SK-N-SH (cell line): ENCODE measurements around the gene PAPOLB. TPM values are rescaled to one million over a fixed set of nuclear protein-coding genes. Genes with fewer than 3 reads are reported as not detected.

Experiments
- CTCF ChIA-PET: fragments of 300-600, 350-600 bp; formaldehyde crosslinking; extraction: SDS; loops from one replicate; lab custom pipeline; 2021; lab: Yijun Ruan, JAX
- POLR2A ChIA-PET: fragments of 350-600 bp; sonication (Branson Sonifier 250); formaldehyde crosslinking; extraction: SDS; loops from one replicate; lab custom pipeline; 2020; ENCODE audit warnings: antibody characterized with exemption, inconsistent platforms; lab: Yijun Ruan, JAX
- DNase-seq: peaks from one replicate; pipeline ENCODE4 v3.0.0; 2012
- H2AFZ ChIP-seq: fragments of 200-600 bp; sonication (generic); 2 replicates; pipeline ENCODE4 v1.8.1; 2016; ENCODE audit warnings: antibody characterized with exemption, mild to moderate bottlenecking, low read depth
- H3F3A ChIP-seq: fragments of 200-600 bp; sonication (generic); replicated peaks from 2 replicates; pipeline ENCODE3; 2016; ENCODE audit warnings: antibody characterized with exemption, mild to moderate bottlenecking; ENCODE audit not compliant: insufficient read depth
- H3K27ac ChIP-seq, 2 experiments: fragments of 200-500 bp in 1 of 2; fragments of 200-600 bp in 1 of 2; sonication (Bioruptor generic) in 1 of 2; sonication (generic), shearing (Covaris generic) in 1 of 2; 2 replicates each; pipeline versions ENCODE4 v1.5.1 to v1.6.1; 2014 to 2016; ENCODE audit warnings: low read depth in 2 of 2, inconsistent platforms in 1 of 2, low read length in 1 of 2, mild to moderate bottlenecking in 1 of 2, mixed read lengths in 1 of 2
- H3K27me3 ChIP-seq: fragments of 200-600 bp; sonication (generic), shearing (Covaris generic); 2 replicates; pipeline ENCODE4 v1.6.1; 2016; ENCODE audit warnings: mixed run types; ENCODE audit not compliant: insufficient read depth
- H3K36me3 ChIP-seq, 2 experiments: fragments of 200-500 bp in 1 of 2; fragments of 200-600 bp in 1 of 2; sonication (Bioruptor generic) in 1 of 2; sonication (generic) in 1 of 2; replicated peaks in 1 of 2; 2 replicates each; pipeline versions ENCODE3 to v1.5.1; 2014 to 2016; ENCODE audit warnings: low read length in 1 of 2, mild to moderate bottlenecking in 1 of 2; ENCODE audit not compliant: insufficient read depth in 2 of 2, control insufficient read depth in 1 of 2
- H3K4me1 ChIP-seq, 2 experiments: fragments of 200-500 bp in 1 of 2; fragments of 200-600 bp in 1 of 2; sonication (Bioruptor generic) in 1 of 2; sonication (generic), shearing (Covaris generic) in 1 of 2; 2 replicates each; pipeline versions ENCODE4 v1.5.1 to v1.6.1; 2014 to 2016; ENCODE audit warnings: low read depth in 1 of 2, low read length in 1 of 2, mixed run types in 1 of 2; ENCODE audit not compliant: insufficient read depth in 2 of 2, control insufficient read depth in 1 of 2
- H3K4me2 ChIP-seq: fragments of 200-600 bp; sonication (generic), shearing (Covaris generic); 2 replicates; pipeline ENCODE4 v1.6.1; 2017; ENCODE audit warnings: mixed run types
- H3K4me3 ChIP-seq, 2 experiments: fragments of 200-500 bp in 1 of 2; fragments of 200-600 bp in 1 of 2; sonication (Bioruptor generic) in 1 of 2; sonication (generic), shearing (Covaris generic) in 1 of 2; 2 replicates each; pipeline versions ENCODE4 v1.5.1 to v1.8.1; 2014 to 2016; ENCODE audit warnings: low read depth in 2 of 2, inconsistent platforms in 1 of 2, low read length in 1 of 2, mild to moderate bottlenecking in 1 of 2, mixed read lengths in 1 of 2, moderate library complexity in 1 of 2
- H3K79me2 ChIP-seq: fragments of 200-600 bp; sonication (generic); 2 replicates; pipeline ENCODE4 v1.8.1; 2017; ENCODE audit warnings: mild to moderate bottlenecking; ENCODE audit not compliant: insufficient read depth
- H3K9ac ChIP-seq: fragments of 200-600 bp; sonication (generic); 2 replicates; pipeline ENCODE4 v1.6.1; 2017; ENCODE audit warnings: mixed run types
- H3K9me2 ChIP-seq: fragments of 200-600 bp; sonication (generic); 2 replicates; pipeline ENCODE4 v1.6.1; 2017; ENCODE audit warnings: mixed run types
- H3K9me3 ChIP-seq: fragments of 200-600 bp; sonication (generic); 2 replicates; pipeline ENCODE4 v1.6.1; 2017; ENCODE audit warnings: mixed run types, mild to moderate bottlenecking, moderate library complexity
- H4K20me1 ChIP-seq: fragments of 200-600 bp; sonication (generic); 2 replicates; pipeline ENCODE4 v1.6.1; 2017; ENCODE audit warnings: mild to moderate bottlenecking, mixed run types; ENCODE audit not compliant: insufficient read depth
- CHD2 ChIP-seq: fragments of 150-350 bp; IDR thresholded peaks from 2 replicates; pipeline ENCODE4 v1.6.1; 2018; ENCODE audit warnings: low read length; ENCODE audit not compliant: partially characterized antibody
- EP300 ChIP-seq, 2 experiments: IDR thresholded peaks; 2 replicates each; pipeline versions ENCODE4 v1.4.0 to v1.6.1; 2012; ENCODE audit warnings: borderline replicate concordance in 1 of 2, low read depth in 1 of 2, low read length in 1 of 2
- EZH2phosphoT487 ChIP-seq: fragments of 200-600 bp; sonication (generic); IDR thresholded peaks from 2 replicates; pipeline ENCODE4 v1.6.1; 2017; ENCODE audit warnings: low read depth, mixed run types, mild to moderate bottlenecking, antibody characterized with exemption, moderate library complexity, borderline replicate concordance
- FOSL2 ChIP-seq: IDR thresholded peaks from 2 replicates; pipeline ENCODE4 v1.4.0; 2012; ENCODE audit warnings: low read depth, mild to moderate bottlenecking, moderate library complexity, borderline replicate concordance
- GATA2 ChIP-seq: sonication (generic); formaldehyde crosslinking; IDR thresholded peaks from 2 replicates; pipeline ENCODE4 v1.5.0; 2020; ENCODE audit warnings: mild to moderate bottlenecking, missing genetic modification reagents
- MXI1 ChIP-seq: IDR thresholded peaks from 2 replicates; pipeline ENCODE4 v1.6.1; 2012; ENCODE audit warnings: mild to moderate bottlenecking, low read depth, low read length, improper control_type of control experiment
- NRF1 ChIP-seq: IDR thresholded peaks from 2 replicates; pipeline ENCODE4 v1.6.1; 2012; ENCODE audit warnings: low read depth, mild to moderate bottlenecking, low read length
- POLR2AphosphoS5 ChIP-seq: IDR thresholded peaks from 2 replicates; pipeline ENCODE4 v1.6.1; 2012; ENCODE audit warnings: low read depth, low read length
- RCOR1 ChIP-seq: fragments of 150-350 bp; IDR thresholded peaks from 2 replicates; pipeline ENCODE4 v1.6.1; 2017; ENCODE audit warnings: antibody characterized with exemption, low read length
- SIN3A ChIP-seq: IDR thresholded peaks from 2 replicates; pipeline ENCODE4 v1.6.1; 2012; ENCODE audit warnings: low read depth, mild to moderate bottlenecking, low read length, moderate library complexity, borderline replicate concordance
- SMC3 ChIP-seq: IDR thresholded peaks from 2 replicates; pipeline ENCODE4 v1.6.1; 2012; ENCODE audit warnings: low read depth, low read length, improper control_type of control experiment
- TAF1 ChIP-seq: IDR thresholded peaks from 2 replicates; pipeline ENCODE4 v1.6.1; 2012; ENCODE audit warnings: low read depth, mild to moderate bottlenecking, low read length, moderate library complexity, borderline replicate concordance
- TCF12 ChIP-seq: IDR thresholded peaks from 2 replicates; pipeline ENCODE4 v1.4.0; 2012
- WGBS: methylation state at CpG from one replicate; pipeline ENCODE4 v1.1.6; 2017; ENCODE audit warnings: low lambda C conversion rate; 5-methylcytosine and 5-hydroxymethylcytosine counted together
- polyA plus RNA-seq, 3 experiments: library from polyadenylated mRNA; depleted of rRNA; stranded (reverse); fragments of >200 nt; gene quantifications; 2 replicates each; pipeline ENCODE4 v1.2.3, GENCODE V29; 2012
- TF ChIP-seq, protein P1 (sequence below): IDR thresholded peaks from 2 replicates; pipeline ENCODE4 v1.4.0; 2012; ENCODE audit warnings: low read depth
- TF ChIP-seq, protein P2 (sequence below): IDR thresholded peaks from 2 replicates; pipeline ENCODE4; 2012
- TF ChIP-seq, protein P3 (sequence below): fragments of 150-350 bp; IDR thresholded peaks from 2 replicates; pipeline ENCODE4 v1.6.1; 2016; ENCODE audit warnings: mild to moderate bottlenecking, low read depth, low read length

Gene PAPOLB
- polyA plus RNA-seq, 1 of the 3 experiments (the other 2 are of a cell fraction) = not detected

DNA sequence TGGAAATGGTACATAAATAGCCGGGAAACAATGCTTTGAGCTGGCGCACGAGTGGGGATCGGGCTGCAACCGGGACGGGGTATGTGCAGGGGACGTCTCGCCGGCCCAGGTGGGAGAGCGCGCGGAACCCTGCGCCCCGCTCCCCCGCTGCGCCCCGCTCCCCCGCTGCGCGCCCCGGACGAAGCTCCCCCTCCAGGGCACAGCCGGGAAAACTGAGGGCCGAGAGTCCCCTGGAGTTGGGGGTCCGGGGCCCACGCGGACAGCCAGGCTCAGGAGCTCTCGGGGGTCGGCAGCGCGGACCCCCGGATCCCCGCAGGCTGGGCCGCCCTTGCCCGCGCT is 21.2 kb upstream of the PAPOLB start (continued):
- TF ChIP-seq NRF1 (no peak), FOSL2 (no peak)

DNA sequence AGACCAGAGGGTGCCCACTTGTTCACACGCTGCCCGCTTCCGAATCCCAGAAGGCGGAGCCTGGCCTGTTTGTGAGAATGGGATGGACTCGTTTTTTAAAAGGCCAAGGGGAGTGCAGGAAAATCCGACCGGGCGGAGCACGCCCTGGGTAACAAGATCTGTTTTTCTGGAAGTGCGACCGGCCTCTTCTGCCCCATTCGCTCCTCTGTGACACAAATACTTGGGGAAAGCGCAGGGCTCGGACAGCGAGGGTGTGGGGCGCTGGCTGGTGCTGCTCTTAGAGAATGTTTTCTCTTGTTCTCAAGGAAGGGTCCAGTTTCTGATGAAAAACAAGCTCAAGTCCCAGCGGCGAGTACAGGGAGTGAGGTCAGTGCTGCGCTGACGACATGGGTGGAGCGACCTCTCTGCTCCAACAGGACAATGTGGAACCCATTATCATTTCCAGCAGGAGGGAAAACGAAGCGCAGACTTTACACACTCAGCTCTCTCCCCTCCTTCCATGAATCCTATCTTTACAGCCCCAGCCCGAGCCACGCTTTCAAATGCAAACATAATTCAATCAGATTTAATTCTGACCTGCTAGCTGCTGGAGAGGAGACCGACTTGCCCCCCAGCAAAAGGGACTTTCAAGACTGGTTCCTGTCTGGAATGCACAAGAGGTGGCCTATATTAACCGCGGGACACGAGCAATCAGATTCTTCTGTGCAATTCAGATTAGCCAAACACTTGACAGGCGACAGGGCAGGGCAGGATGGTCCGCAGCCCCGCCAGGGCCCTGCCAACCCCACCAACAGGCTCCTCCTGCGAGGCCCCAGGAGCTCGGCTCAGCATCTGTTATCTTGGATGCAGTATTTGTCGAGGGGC is 20.6 kb upstream of the PAPOLB start:
- Histone ChIP-seq H3K27ac (peak overlapping the region; percentile 89 to 97), H3K79me2 (peaks cover 5% of the 10 kb centered on the region; the same call in 1 of the 2 replicates), H3K4me2 (peak overlapping the region; percentile 93)
- peak; percentile 88 for DNase-seq
- TF ChIP-seq CHD2 (peak; percentile 58), TCF12 (peak; percentile 70), SMC3 (0 out of 2 replicates have a peak, but pooled peaks have one; percentile 4), EP300 (IDR thresholded peaks at IDR 0.05; ENCODE audit: borderline replicate concordance in 1 of 2, low read depth in 1 of 2, low read length in 1 of 2) (peak in 1 of 2 experiments; percentile 55; a peak in 1 of 4 replicates), MXI1 (peak; percentile 85), SIN3A (peak; percentile 77; the same call in 1 of the 2 replicates), TAF1 (peak; percentile 23; the same call in 1 of the 2 replicates), GATA2 (CRISPR knock-in tag) (peak; percentile 44), FOSL2 (no peak), RCOR1 (peak; percentile 69; the same call in 1 of the 2 replicates), POLR2AphosphoS5 (peak; percentile 34), EZH2phosphoT487 (no peak)
- TF ChIP-seq, protein P1, sequence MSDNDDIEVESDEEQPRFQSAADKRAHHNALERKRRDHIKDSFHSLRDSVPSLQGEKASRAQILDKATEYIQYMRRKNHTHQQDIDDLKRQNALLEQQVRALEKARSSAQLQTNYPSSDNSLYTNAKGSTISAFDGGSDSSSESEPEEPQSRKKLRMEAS = peak; percentile 53
- TF ChIP-seq, protein P2, sequence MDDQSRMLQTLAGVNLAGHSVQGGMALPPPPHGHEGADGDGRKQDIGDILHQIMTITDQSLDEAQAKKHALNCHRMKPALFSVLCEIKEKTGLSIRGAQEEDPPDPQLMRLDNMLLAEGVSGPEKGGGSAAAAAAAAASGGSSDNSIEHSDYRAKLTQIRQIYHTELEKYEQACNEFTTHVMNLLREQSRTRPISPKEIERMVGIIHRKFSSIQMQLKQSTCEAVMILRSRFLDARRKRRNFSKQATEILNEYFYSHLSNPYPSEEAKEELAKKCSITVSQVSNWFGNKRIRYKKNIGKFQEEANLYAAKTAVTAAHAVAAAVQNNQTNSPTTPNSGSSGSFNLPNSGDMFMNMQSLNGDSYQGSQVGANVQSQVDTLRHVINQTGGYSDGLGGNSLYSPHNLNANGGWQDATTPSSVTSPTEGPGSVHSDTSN = no peak
- TF ChIP-seq, protein P3, sequence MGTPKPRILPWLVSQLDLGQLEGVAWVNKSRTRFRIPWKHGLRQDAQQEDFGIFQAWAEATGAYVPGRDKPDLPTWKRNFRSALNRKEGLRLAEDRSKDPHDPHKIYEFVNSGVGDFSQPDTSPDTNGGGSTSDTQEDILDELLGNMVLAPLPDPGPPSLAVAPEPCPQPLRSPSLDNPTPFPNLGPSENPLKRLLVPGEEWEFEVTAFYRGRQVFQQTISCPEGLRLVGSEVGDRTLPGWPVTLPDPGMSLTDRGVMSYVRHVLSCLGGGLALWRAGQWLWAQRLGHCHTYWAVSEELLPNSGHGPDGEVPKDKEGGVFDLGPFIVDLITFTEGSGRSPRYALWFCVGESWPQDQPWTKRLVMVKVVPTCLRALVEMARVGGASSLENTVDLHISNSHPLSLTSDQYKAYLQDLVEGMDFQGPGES = no peak
- TF ChIP-seq, all 33 proteins: peak for 11
- Histone ChIP-seq H3K36me3 (peaks cover 0 to 3% of the 10 kb centered on the region in 2 experiments), H3K4me3 (peak overlapping the region; percentile 70 to 75), H3K9me2 (no peaks in the 10 kb centered on the region), H4K20me1 (no peaks in the 10 kb centered on the region), H3K27me3 (no peaks in the 10 kb centered on the region), H3K9me3 (no peaks in the 10 kb centered on the region), H3F3A (peaks cover 14% of the 10 kb centered on the region), H3K9ac (peak overlapping the region; percentile 69), H3K4me1 (peaks cover 5 to 32% of the 10 kb centered on the region in 2 experiments; a peak in 1 of 4 replicates), H2AFZ (peak overlapping the region; percentile 92)
- CTCF ChIA-PET = interaction anchor here (0.7 to 21.4 kb wide), 33 partner anchors 10 to 597 kb away, joined by 3 to 645 read pairs (median 9); partner anchors contain the start of genes AP5Z1 and PAPOLB
- POLR2A ChIA-PET = interaction anchor here (0.6 to 2.5 kb wide), 15 partner anchors 9 to 295 kb away, joined by 3 to 30 read pairs (median 7); partner anchors contain the start of gene AP5Z1
- WGBS = 13% methylated on average over 34 of the region's 35 CpGs
